HG03342 (cell line): ENCODE measurements around the gene RPS6KC1.
"Not testable (repeated sequence)": the region's sequence is repeated elsewhere in the genome, so short reads cannot be mapped to it uniquely, and the experiment has no call there.

Experiments used
- ATAC-seq: cut with Tn5 transposase; IDR thresholded peaks from one replicate; pipeline ENCODE4 v1.9.1; 2021; ENCODE audit warnings: mild to moderate bottlenecking, moderate library complexity; ENCODE audit not compliant: unreplicated experiment

Gene RPS6KC1

DNA sequence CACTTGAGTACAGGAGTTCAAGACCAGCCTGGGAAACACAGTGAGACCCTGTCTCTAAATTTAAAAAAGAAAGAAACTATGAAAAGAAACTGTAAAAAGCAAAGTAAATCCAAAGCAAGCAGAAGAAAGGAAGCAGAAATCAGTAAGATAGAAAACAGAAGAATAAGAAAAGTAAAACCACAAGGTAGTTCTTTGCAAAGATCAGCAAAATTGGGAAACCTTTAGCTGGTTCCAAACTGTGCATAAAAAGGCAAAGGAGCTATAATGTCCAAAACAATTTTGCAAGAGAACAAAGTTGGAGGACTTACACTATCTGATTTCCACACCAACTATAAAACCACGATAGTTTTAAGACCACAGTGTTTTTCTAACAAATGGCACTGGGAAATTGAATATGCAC lies 218.8 kb downstream of the RPS6KC1 start:
- ATAC-seq = no peak

- ATAC-seq = no peak
Measured at GRCh38 chr1:213273546-213273945, 222.5 kb downstream of the RPS6KC1 start.

DNA sequence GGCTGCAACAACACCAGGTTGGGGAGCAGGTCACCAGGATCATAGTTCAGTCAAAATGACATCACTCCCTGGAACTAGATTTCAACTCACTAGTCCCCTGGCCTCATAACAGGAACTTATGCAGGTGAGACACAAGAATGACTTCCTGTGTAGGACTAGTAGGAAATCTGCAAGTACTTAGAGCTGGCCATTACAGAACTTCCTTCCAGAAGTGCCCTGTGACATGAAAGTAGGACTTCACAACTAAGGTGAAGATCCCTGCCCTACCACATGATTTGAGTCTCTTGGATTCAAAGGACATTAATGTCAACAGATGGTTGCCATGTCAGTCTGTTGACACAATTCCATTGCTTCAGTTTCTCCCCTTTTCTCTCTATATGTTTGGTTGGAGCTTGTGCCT lies 223.1 kb downstream of the RPS6KC1 start:
- ATAC-seq = no peak

- no peak for ATAC-seq
Measured at GRCh38 chr1:213275293-213275692, 224.3 kb downstream of the RPS6KC1 start.

DNA sequence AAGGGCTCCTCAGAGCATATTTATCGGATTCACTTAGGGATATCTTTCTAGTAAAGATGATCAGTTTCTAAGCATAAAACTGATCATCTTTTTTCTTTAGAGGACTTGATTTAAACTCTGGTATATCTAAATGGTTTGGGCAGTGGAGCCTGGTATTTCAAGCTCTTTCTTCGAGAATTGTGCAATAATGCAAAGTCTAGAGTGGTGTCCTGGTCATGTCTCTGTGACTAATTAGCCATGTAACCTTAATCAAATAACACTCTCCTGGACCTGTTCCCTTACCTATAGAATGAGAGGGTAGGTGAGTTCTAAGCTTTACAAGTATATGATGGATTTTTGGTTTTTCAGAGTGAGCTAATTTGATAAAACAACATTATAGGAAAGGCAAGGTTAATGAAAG lies 225.2 kb downstream of the RPS6KC1 start:
- ATAC-seq = no peak

DNA sequence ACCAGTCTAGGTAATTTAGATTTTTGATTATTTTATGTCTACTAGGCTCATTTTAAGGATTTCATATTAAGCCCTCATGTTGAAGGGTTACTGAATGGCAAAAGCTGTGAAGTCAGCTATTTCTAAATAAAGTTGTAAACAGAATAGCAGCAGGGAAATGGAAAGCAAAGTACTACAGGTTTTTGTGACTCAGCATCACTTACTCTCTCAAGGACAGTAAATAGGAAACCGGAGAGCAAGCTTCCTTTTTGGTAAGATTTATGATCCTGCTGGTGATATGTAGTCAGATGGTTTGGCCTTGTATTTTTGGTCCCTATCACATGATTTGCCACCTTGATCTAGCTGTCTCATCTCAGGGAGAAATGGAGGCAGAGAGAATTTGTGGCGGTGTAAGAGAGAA lies 226.0 kb downstream of the RPS6KC1 start:
- ATAC-seq = no peak

DNA sequence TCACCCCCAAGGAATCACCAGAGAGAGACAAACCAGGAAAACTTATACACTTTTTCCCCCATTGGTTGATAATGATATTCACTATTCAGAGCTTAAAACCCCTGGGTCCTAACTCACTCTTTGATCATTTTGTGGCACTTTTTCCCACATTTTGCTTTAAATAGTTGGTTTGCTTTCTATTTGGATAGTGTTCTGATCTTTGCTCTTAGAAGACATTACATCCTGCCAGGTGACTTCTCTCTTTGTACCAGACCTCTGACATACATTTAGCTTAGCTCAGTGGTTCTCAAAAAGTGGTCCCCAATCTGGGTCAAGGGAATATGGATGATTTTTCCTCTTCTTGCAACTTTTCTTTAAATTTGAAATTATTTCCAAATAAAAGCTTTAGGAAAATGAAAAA lies 228.4 kb downstream of the RPS6KC1 start:
- no peak for ATAC-seq

DNA sequence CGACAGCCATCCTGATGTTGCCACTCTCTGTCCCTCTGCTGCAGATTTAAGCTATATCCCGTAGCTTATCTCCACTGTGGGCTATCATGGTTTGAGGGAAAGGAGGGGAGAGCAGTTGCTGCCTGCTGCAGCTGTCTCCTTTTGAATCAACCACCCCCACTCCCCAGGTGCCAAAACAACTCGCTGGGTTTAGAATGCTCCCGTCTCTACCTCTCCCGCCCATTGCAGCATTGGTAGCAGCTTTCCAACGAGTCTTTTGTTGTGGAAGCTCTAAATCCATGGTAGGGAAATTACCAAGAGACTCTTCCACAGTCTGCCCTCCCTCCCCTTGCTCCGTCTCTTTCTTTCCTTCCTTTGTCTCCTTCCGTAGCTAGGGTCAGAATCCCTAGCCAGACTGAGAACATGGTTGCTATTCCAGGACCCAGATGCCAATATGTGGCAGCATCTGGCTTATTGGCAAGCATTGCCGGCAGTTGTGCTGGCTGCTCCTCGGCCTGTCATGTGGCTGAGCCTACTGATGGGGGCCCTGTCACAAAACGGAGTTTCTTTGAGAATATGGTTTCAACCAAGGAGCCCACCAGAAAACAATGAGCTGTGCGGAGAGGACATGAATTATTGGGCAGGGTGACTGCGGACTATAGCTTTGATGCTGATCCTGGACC lies 230.7 kb downstream of the RPS6KC1 start:
- ATAC-seq = no peak

DNA sequence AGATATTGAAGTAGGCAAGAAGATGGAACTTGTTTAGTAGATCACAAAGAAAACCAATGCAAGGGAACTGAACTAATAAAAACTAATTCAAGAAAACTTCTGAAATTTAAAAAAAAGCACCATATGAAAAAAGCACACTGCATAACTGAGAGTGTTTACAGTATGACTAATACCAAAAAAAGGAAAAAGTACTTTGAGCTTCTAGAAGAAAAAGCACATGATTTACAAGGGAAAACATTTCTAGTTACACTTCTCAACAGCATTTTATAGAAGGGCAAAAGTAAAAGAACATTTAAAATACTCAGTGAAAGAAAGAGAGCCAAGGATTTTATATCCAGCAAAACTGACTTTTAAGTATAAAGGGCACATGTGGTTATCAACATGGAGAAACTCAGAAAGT lies 233.6 kb downstream of the RPS6KC1 start:
- ATAC-seq = no peak

- ATAC-seq = no peak
Measured at GRCh38 chr1:213286235-213286634, 235.2 kb downstream of the RPS6KC1 start.

DNA sequence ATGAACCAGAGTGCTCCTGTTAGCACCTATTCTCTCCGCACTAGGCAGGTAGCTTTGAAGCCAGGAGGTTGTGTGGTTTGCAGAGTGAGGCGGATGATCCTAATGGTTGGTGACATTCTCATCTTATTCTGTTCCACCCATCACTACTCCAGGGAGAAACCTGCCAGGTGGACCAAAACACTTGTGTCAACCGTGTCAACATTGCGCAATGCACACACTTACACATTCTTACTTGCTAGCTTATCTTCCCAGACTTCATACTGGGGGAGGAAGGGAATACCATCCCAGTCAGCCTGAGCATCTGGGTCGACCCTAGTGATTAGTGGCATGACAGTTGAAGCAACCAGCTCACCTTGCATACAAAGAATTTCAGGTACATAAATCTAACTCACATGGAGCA lies 236.9 kb downstream of the RPS6KC1 start:
- ATAC-seq = no peak

GRCh38 chr1:213291526-213291925 lies 240.5 kb downstream of the RPS6KC1 start:
- ATAC-seq = no peak

GRCh38 chr1:213292614-213293013 lies 241.6 kb downstream of the RPS6KC1 start:
- ATAC-seq = no peak

- ATAC-seq = no peak
Measured at GRCh38 chr1:213295860-213296259, 244.8 kb downstream of the RPS6KC1 start.

- no peak for ATAC-seq
Measured at GRCh38 chr1:213296558-213296957, 245.5 kb downstream of the RPS6KC1 start.

- ATAC-seq = no peak
Measured at GRCh38 chr1:213297021-213297420, 246.0 kb downstream of the RPS6KC1 start.

DNA sequence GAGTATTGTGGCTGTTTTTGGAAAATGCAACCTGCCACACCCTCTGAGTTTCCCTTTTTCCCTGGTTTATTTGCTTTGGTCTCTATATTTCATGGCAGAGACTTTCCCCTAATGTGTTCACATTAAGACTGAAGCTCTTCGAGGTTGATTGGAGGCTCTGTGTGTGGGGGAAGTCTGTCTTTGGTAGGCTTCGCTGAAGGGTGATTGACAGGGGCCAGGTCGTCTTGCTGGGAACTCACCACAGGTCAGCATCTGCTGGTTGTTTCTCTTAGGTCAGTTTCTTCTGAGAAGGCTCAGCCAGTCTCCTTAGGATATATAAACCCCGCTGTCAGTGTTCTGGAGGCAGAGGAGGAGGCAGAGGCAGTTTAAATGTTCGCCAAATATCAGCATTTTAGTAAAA lies 249.4 kb downstream of the RPS6KC1 start:
- no peak for ATAC-seq

DNA sequence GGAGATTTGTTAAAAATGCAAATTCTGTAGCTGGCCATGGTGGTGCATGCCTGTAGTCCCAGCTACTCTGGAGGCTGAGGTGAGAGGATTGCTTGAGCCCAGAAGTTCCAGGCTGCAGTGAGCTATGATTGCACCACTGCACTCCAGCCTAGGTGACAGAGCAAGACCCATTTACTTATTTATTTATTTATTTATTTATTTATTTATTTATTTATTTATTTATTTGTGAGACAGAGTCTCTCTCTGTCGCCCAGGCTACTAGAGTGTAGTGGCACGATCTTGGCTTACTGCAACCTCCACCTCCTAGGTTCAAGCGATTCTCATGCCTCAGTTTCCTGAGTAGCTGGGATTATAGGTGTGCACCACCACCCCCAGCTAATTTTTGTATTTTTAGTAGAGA lies 250.5 kb downstream of the RPS6KC1 start:
- not testable (repeated sequence) for ATAC-seq

DNA sequence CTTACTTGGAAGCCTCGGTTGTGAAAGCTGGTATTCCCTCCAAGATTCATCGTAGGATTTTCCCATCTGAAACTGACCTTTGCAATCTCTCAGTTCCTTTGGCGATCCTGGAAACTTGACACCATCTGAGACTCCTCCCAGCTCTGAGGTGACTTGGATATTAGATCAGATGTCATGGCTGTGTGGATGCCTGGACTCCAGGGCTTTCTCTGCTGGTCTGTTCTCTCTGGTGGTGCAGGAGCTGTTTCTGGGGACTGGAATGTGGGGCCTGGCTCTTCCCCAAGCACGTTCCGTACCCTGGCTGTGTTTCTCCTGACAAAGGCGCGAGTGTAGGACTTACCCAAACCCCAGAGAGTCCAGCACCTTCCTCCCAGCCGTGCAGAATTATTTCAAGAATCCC lies 252.2 kb downstream of the RPS6KC1 start:
- ATAC-seq = no peak

- no peak for ATAC-seq
Measured at GRCh38 chr1:213315571-213315970, 264.5 kb downstream of the RPS6KC1 start.

GRCh38 chr1:213318458-213318857 lies 267.4 kb downstream of the RPS6KC1 start:
- ATAC-seq = not testable (repeated sequence)

DNA sequence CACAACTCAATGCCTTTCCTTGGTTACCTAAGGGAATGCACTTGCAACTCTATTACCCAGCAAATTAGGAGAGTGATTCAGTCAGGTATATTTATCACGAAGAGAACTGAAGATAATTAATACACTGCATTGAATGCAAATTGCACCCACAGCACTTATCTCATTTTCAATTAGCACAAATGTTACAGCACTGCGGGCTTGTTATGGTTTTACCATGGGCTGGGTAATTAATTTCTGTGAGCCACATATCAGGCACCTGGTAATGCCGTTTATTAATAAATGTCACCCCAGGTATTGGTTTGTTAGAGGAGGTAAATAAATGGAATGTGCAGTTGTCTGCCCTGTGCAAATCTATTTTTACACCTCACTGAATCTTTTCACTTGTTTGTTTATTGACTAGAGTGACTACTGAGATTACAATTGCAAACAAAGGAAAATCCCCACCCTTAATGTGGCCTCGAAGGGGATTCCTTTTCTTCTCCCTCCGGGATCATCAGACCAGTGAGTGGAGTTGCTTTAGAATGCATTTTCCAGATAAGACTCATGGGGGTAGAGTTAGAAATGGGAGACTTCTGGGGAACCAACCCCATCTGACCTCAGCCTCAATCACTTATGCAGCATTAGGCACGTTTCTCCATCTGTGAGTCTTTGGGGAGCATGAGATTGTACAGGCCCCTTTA lies 269.3 kb downstream of the RPS6KC1 start:
- no peak for ATAC-seq
